HCT116 (cell line): ENCODE data around the gene NHSL2. TPM values are rescaled to one million over a fixed set of nuclear protein-coding genes. Genes with fewer than 3 reads are reported as not detected.

ENCODE experiments used
- ATAC-seq: fragments of 200-7000 bp; cut with Tn5 transposase; 2 replicates; pipeline ENCODE4 v1.9.1; 2020; ENCODE audit warnings: mild to moderate bottlenecking, moderate library complexity
- BruUV-seq: library from RNA; stranded (reverse); fragments of 400-500 nt; replicated peaks from 2 replicates; lab custom pipeline; 2021; lab: Mats Ljungman, UMichigan
- CTCF ChIA-PET: fragments of 300-600 bp; sonication (Branson Sonifier 250); formaldehyde crosslinking; loops from one replicate; lab custom pipeline; 2021; ENCODE audit warnings: antibody characterized with exemption; lab: Charles Lee
- POLR2A ChIA-PET: fragments of 300-600, 350-600 bp; sonication (Branson Sonifier 250); formaldehyde crosslinking; loops from one replicate; lab custom pipeline; 2021; ENCODE audit warnings: antibody characterized with exemption; lab: Charles Lee
- RAD21 ChIA-PET, 2 experiments: fragments of 300-600 bp; sonication (Branson Sonifier 250); formaldehyde crosslinking; loops; one replicate each; lab custom pipeline; 2023; ENCODE audit warnings: low total read pairs in 2 of 2; ENCODE audit not compliant: uncharacterized antibody in 2 of 2, unreplicated experiment in 2 of 2, low non-redundant PET in 1 of 2; lab: Charles Lee
- DNase-seq: peaks from one replicate; pipeline ENCODE4 v3.0.0-alpha.2; 2010; ENCODE audit warnings: low read depth, low spot score
- H2AFZ ChIP-seq: fragments of 200-600 bp; shearing (Covaris generic), sonication (generic); 2 replicates; pipeline ENCODE4 v1.6.1; 2017; ENCODE audit warnings: low read depth, mixed run types, mixed read lengths, antibody characterized with exemption, low read length; ENCODE audit not compliant: poor library complexity, severe bottlenecking
- H3K27ac ChIP-seq: 2 replicates; pipeline ENCODE4 v1.5.1; 2012; ENCODE audit warnings: low read depth, low read length
- H3K27me3 ChIP-seq: fragments of 200-600 bp; sonication (generic); 2 replicates; pipeline ENCODE4 v1.6.1; 2016; ENCODE audit warnings: mixed run types, low read length, mixed read lengths; ENCODE audit not compliant: insufficient read depth
- H3K36me3 ChIP-seq, 2 experiments: fragments of 200-500 bp in 1 of 2; fragments of 200-600 bp in 1 of 2; sonication (Bioruptor generic) in 1 of 2; sonication (generic) in 1 of 2; 2 replicates each; pipeline versions ENCODE4 v1.5.1 to v1.6.1; 2014 to 2016; ENCODE audit warnings: low read length in 2 of 2, inconsistent platforms in 1 of 2, mixed read lengths in 1 of 2, mixed run types in 1 of 2; ENCODE audit not compliant: insufficient read depth in 2 of 2, control insufficient read depth in 1 of 2
- H3K4me1 ChIP-seq, 2 experiments: fragments of 200-600 bp in 1 of 2; sonication (generic) in 1 of 2; 2 replicates each; pipeline versions ENCODE4 v1.5.1 to v1.6.1; 2012 to 2017; ENCODE audit warnings: low read length in 2 of 2, inconsistent platforms in 1 of 2, mild to moderate bottlenecking in 1 of 2, mixed read lengths in 1 of 2, mixed run types in 1 of 2, moderate library complexity in 1 of 2; ENCODE audit not compliant: insufficient read depth in 2 of 2, control insufficient read depth in 1 of 2
- H3K4me2 ChIP-seq: fragments of 200-600 bp; sonication (generic); 2 replicates; pipeline ENCODE4 v1.6.1; 2017; ENCODE audit warnings: mixed run types, low read length, mixed read lengths
- H3K4me3 ChIP-seq, 2 experiments: fragments of 200-600 bp in 1 of 2; sonication (generic) in 1 of 2; replicated peaks in 1 of 2; 2 replicates each; pipeline ENCODE4 v1.5.1; 2011 to 2016; ENCODE audit warnings: low read length in 2 of 2, control low read depth in 1 of 2, low read depth in 1 of 2, mild to moderate bottlenecking in 1 of 2, mixed read lengths in 1 of 2, mixed run types in 1 of 2
- H3K79me2 ChIP-seq: fragments of 200-600 bp; sonication (generic); 2 replicates; pipeline ENCODE4 v1.6.1; 2017; ENCODE audit warnings: mild to moderate bottlenecking, mixed run types, low read length, moderate library complexity, mixed read lengths; ENCODE audit not compliant: insufficient read depth
- H3K9ac ChIP-seq: fragments of 200-600 bp; sonication (generic); 2 replicates; pipeline ENCODE4 v1.6.1; 2016; ENCODE audit warnings: low read length, mixed read lengths
- H3K9me2 ChIP-seq: fragments of 200-600 bp; sonication (generic), shearing (Covaris generic); 2 replicates; pipeline ENCODE4 v1.6.1; 2017; ENCODE audit warnings: mixed run types, mild to moderate bottlenecking, moderate library complexity; ENCODE audit not compliant: insufficient read depth
- H3K9me3 ChIP-seq, 2 experiments: fragments of 200-500 bp in 1 of 2; fragments of 200-600 bp in 1 of 2; sonication (Bioruptor generic) in 1 of 2; sonication (generic) in 1 of 2; 2 replicates each; pipeline ENCODE4 v1.6.1; 2014 to 2017; ENCODE audit warnings: low read length in 2 of 2, mixed read lengths in 2 of 2, inconsistent platforms in 1 of 2, low read depth in 1 of 2, mild to moderate bottlenecking in 1 of 2, mixed run types in 1 of 2, moderate library complexity in 1 of 2; ENCODE audit not compliant: control insufficient read depth in 1 of 2, insufficient read depth in 1 of 2
- H4K20me1 ChIP-seq: fragments of 200-600 bp; sonication (generic), shearing (Covaris generic); 2 replicates; pipeline ENCODE4 v1.6.1; 2017; ENCODE audit warnings: mixed run types, mild to moderate bottlenecking, moderate library complexity; ENCODE audit not compliant: insufficient read depth
- CEBPB ChIP-seq: IDR thresholded peaks from 2 replicates; pipeline ENCODE4 v1.6.1; 2012; ENCODE audit warnings: low read depth
- EZH2 ChIP-seq: fragments of 200-600 bp; sonication (generic); IDR thresholded peaks from 2 replicates; pipeline ENCODE4 v1.6.1; 2017; ENCODE audit warnings: antibody characterized with exemption, mixed run types
- FOSL1 ChIP-seq: IDR thresholded peaks from 2 replicates; pipeline ENCODE4 v1.6.1; 2012; ENCODE audit warnings: low read depth
- MAX ChIP-seq: IDR thresholded peaks from 2 replicates; pipeline ENCODE4 v1.6.1; 2012
- POLR2AphosphoS5 ChIP-seq: IDR thresholded peaks from 2 replicates; pipeline ENCODE4 v1.6.1; 2011; ENCODE audit warnings: mild to moderate bottlenecking, low read depth, low read length, moderate library complexity
- REST ChIP-seq: IDR thresholded peaks from 2 replicates; pipeline ENCODE4 v1.6.1; 2012; ENCODE audit warnings: low read depth
- SIN3A ChIP-seq: IDR thresholded peaks from 2 replicates; pipeline ENCODE4 v1.6.1; 2012; ENCODE audit warnings: low read depth
- SRF ChIP-seq: IDR thresholded peaks from 2 replicates; pipeline ENCODE4 v1.6.1; 2012; ENCODE audit warnings: low read depth
- ZFX ChIP-seq: fragments of 450-650 bp; IDR thresholded peaks from 2 replicates; pipeline ENCODE4 v1.6.1; 2017
- intact Hi-C: fragments of 100-400 bp; cut with micrococcal nuclease; formaldehyde crosslinking; loops from 2 replicates; pipeline ENCODE4 v1.10.0; 2022
- total RNA-seq: library from RNA; stranded (reverse); gene quantifications from one replicate; pipeline ENCODE4 v1.2.1, GENCODE V29; 2021; ENCODE audit not compliant: unreplicated experiment
- TF ChIP-seq, protein P1 (sequence below): IDR thresholded peaks from 2 replicates; pipeline ENCODE4 v1.6.1; 2012

NHSL2 gene
- total RNA-seq, 1 experiment from 2014 or later = 0.22 TPM

GRCh38 chrX:72060921-72061490, 150.4 kb downstream of the NHSL2 start:
- no TSS peak for BruUV-seq
- Histone ChIP-seq H3K9ac (no peak overlapping the region), H3K4me2 (no peak overlapping the region), H2AFZ (no peak overlapping the region), H4K20me1 (no peaks in the 10 kb centered on the region), H3K4me3 (no peak overlapping the region), H3K9me3 (no peaks in the 10 kb centered on the region), H3K36me3 (no peaks in the 10 kb centered on the region), H3K79me2 (no peaks in the 10 kb centered on the region), H3K9me2 (no peaks in the 10 kb centered on the region), H3K4me1 (no peaks in the 10 kb centered on the region), H3K27me3 (no peaks in the 10 kb centered on the region; the same call in 1 of the 2 replicates), H3K27ac (no peak overlapping the region)
- TF ChIP-seq ZFX (no peak), EZH2 (no peak), REST (no peak), SRF (no peak), FOSL1 (no peak), POLR2AphosphoS5 (no peak), MAX (no peak), SIN3A (no peak), CEBPB (no peak)
- TF ChIP-seq, protein P1, sequence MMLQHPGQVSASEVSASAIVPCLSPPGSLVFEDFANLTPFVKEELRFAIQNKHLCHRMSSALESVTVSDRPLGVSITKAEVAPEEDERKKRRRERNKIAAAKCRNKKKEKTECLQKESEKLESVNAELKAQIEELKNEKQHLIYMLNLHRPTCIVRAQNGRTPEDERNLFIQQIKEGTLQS = no peak
- intact Hi-C loops = no loop called here
- CTCF ChIA-PET = no interaction called here
- ATAC-seq = no peak
- RAD21 ChIA-PET = no interaction called here
- no peak for DNase-seq
- POLR2A ChIA-PET = no interaction called here
